Measurements from ENCODE around the gene SLC1A4.
A peak's percentile ranks its signal among the peaks of the same experiment; 100 is the strongest.

The SLC1A4 gene

GRCh38 chr2:64972876-64973275, 16.3 kb upstream of the SLC1A4 start:
- TF ChIP-seq, protein P1, sequence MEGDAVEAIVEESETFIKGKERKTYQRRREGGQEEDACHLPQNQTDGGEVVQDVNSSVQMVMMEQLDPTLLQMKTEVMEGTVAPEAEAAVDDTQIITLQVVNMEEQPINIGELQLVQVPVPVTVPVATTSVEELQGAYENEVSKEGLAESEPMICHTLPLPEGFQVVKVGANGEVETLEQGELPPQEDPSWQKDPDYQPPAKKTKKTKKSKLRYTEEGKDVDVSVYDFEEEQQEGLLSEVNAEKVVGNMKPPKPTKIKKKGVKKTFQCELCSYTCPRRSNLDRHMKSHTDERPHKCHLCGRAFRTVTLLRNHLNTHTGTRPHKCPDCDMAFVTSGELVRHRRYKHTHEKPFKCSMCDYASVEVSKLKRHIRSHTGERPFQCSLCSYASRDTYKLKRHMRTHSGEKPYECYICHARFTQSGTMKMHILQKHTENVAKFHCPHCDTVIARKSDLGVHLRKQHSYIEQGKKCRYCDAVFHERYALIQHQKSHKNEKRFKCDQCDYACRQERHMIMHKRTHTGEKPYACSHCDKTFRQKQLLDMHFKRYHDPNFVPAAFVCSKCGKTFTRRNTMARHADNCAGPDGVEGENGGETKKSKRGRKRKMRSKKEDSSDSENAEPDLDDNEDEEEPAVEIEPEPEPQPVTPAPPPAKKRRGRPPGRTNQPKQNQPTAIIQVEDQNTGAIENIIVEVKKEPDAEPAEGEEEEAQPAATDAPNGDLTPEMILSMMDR (IDR thresholded peaks at IDR 0.05; ENCODE audit: borderline replicate concordance, control extremely low read depth, extremely low read depth, insufficient read depth, missing control alignments), result no peak
- in situ Hi-C loops (cut with MboI; ENCODE audit: low sequenced_read_pairs, unreplicated experiment), result no loop called here
- DNase-seq (ENCODE audit: low spot score), result no peak

- in situ Hi-C loops (cut with MboI; ENCODE audit: low sequenced_read_pairs, unreplicated experiment), result no loop called here
- TF ChIP-seq, protein P1 (IDR thresholded peaks at IDR 0.05; ENCODE audit: borderline replicate concordance, control extremely low read depth, extremely low read depth, insufficient read depth, missing control alignments), result no peak
- DNase-seq (ENCODE audit: low spot score), result no peak
Measured at GRCh38 chr2:64975232-64975821, 13.9 kb upstream of the SLC1A4 start.

- TF ChIP-seq, protein P1 (IDR thresholded peaks at IDR 0.05; ENCODE audit: borderline replicate concordance, control extremely low read depth, extremely low read depth, insufficient read depth, missing control alignments), result no peak
- no peak for DNase-seq (ENCODE audit: low spot score)
- in situ Hi-C loops (cut with MboI; ENCODE audit: low sequenced_read_pairs, unreplicated experiment), result no loop called here
Measured at GRCh38 chr2:64976276-64976675, 12.9 kb upstream of the SLC1A4 start.

DNA sequence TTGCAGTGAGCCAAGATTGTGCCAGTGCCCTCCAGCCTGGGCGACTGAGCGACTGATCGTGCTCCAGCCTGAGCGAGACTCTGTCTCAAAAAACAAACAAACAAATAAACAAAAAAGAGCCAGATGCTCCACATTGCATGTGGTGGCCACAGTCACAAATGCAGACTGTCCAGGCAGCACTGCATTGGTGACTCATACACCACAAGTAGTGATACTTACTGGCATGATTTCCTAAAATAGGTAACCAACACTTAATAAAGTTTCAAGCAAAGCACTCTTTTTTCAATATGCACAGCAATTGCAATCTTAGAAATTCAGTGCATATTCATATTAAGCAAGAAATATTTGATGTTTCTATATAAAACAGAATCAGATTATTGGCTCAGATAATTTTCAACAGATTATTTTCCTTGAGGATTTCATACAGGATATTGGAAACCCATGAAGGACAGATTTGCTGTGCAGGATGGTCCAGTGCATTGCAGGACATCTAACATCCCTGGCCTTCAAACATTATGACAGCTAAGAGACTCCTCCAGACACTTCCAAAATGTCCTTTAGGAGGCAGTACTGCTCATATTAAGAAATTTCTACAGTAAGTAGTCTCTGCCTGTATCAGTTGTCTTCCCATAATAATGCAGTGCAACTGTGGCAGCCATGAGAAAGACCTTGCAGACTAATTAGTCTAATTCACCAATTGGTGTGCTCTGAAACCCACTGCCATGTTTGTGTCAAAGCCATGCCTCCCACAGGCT, 10.5 kb upstream of the SLC1A4 start:
- peak; percentile 28 for DNase-seq (ENCODE audit: low spot score)
- in situ Hi-C loops (cut with MboI; ENCODE audit: low sequenced_read_pairs, unreplicated experiment), result no loop called here

GRCh38 chr2:64979744-64980143, 9.5 kb upstream of the SLC1A4 start:
- TF ChIP-seq, protein P1 (IDR thresholded peaks at IDR 0.05; ENCODE audit: borderline replicate concordance, control extremely low read depth, extremely low read depth, insufficient read depth, missing control alignments), result no peak
- in situ Hi-C loops (cut with MboI; ENCODE audit: low sequenced_read_pairs, unreplicated experiment), result no loop called here
- DNase-seq (ENCODE audit: low spot score), result no peak

More for the DNA sequence above, 10.5 kb upstream of the SLC1A4 start:
- TF ChIP-seq, protein P1 (IDR thresholded peaks at IDR 0.05; ENCODE audit: borderline replicate concordance, control extremely low read depth, extremely low read depth, insufficient read depth, missing control alignments), result peak; percentile 28

DNA sequence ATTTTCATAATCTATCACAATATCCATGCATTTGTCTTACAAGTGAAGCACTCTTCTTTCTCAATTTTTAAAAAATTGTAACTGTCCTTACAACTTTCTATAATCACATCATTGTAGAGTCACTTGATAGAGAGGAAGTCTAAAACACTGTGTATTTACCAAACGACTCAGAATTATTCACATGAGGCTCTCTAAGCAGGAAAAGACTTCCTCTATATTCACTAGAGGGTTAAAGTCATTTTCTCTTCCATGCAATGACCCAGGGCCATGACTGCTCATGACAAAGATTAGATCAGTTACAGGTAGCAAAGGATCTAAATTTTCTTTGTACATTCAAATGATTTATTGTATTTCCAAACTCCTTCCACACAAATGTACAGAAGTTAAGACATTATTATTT, 9.0 kb upstream of the SLC1A4 start:
- TF ChIP-seq, protein P1 (IDR thresholded peaks at IDR 0.05; ENCODE audit: borderline replicate concordance, control extremely low read depth, extremely low read depth, insufficient read depth, missing control alignments), result no peak
- in situ Hi-C loops (cut with MboI; ENCODE audit: low sequenced_read_pairs, unreplicated experiment), result no loop called here
- DNase-seq (ENCODE audit: low spot score), result no peak

Data from GM13976 (cell line).